Stimulated activated CD4-positive, alpha-beta T cell treated with anti-CD3 and anti-CD28 coated beads, Interleukin-1b, Interleukin-23, amount 100 ng/mL, for 48 hours (primary cell): Measurements from ENCODE around the gene MEIOSIN.

ENCODE experiments used
- DNase-seq: peaks from one replicate; pipeline ENCODE4 v3.0.0-alpha.2; 2020

The MEIOSIN gene

DNA sequence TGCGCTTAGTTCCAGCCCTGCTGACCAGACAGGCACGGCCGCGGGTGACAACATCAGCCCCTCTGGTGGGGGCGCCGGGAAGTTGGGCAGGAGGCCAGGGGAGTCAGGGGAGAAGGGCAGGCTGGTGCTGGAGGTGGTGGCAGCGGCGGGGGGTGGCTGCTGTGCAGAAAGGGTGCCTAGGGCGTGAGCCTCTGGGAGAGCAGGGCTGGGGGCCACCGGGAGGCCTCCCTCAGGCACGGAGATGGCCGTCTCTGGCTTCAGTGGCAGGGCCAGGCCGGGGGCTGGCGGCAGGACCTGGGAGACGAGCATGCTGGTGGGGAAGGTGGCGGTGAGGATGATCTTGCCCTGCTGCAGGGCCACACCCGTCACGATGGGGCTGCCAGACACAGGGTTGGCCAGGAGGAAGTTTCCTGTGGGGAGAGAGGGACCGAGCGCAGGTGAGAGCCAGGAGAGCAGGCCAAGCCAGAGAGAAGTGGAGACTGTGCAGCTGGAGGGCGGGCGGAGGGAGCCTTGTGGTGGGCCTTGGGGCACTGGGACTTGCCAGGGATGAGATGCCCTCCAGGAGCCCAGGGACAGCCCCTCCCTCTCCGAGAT, 32.6 kb downstream of the MEIOSIN start:
- DNase-seq: no peak

DNA sequence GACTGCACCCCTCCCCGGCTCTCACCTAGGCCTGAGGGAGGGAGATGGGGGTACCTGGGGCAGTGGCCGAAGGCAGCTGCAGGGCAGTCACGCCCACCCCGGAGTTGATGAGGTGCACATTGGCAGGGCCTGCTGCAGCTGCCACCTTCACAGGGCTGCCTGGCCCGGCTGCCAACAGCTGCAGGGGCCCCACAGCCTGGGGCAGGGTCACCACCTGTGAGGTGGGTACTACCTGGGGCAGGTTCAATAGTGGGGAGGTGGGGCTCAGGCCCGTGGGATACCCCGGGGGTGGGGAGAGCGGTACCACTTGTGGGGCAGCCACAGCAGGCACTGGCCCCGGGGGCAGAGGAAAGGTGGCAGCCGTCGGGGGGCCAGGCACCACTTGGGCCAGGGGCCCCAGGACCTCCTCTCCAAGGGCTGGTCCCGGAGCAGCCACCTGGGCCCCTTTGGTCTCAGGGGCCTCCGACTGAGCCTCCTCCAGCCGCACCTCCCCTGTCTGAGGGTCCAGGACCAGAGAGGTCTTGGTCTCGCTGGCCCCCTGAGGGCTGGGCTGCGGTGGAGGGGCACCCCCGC, 33.1 kb downstream of the MEIOSIN start:
- no peak for DNase-seq

DNA sequence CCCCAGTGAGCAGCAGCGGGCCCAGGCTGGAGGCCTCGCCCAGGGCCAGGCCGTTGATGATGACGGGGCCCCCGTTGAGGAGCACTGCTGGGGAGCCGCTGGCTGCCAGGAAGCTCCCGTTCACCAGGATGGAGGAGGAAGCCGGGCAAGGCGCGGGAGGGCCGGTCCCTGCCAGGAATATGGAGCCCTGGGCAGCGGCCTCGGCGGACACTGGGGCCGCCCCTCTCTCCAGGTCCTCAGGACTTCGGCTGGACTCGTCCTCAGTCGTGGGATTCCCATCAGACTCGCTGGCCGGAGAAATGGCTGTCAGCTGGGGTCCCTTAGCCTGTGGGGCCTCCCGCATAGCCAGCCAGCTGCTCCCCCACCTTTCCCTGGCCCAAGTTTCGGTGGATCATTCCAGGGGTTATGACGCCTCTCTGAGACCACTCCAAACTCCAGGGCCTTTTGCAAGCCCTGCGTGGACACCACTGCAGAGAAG, 33.7 kb downstream of the MEIOSIN start:
- DNase-seq: no peak

DNA sequence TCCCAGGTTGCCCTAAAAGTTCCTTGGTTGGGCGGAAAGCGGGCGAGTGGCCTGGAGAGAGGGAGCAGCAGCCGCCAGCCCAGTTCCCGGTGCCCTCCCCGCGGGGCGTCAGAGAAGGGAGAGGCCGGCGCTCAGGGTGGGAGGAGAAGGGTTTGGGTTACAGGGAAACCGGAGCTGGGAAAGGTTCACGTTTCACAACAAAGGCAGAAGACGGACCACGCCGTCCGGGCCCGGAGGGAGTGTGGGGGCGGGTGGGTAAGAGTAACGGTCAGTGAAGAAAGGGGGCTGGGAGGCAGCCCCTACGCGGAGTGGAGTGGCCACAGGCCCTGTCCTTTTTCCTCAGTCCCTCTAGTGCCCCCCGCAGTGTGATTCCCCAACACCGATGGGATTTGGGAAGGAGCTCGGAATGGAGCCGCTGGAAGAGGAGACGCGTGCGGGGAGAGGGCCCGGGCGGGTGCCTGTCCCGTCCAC, 34.2 kb downstream of the MEIOSIN start:
- DNase-seq: no peak

DNA sequence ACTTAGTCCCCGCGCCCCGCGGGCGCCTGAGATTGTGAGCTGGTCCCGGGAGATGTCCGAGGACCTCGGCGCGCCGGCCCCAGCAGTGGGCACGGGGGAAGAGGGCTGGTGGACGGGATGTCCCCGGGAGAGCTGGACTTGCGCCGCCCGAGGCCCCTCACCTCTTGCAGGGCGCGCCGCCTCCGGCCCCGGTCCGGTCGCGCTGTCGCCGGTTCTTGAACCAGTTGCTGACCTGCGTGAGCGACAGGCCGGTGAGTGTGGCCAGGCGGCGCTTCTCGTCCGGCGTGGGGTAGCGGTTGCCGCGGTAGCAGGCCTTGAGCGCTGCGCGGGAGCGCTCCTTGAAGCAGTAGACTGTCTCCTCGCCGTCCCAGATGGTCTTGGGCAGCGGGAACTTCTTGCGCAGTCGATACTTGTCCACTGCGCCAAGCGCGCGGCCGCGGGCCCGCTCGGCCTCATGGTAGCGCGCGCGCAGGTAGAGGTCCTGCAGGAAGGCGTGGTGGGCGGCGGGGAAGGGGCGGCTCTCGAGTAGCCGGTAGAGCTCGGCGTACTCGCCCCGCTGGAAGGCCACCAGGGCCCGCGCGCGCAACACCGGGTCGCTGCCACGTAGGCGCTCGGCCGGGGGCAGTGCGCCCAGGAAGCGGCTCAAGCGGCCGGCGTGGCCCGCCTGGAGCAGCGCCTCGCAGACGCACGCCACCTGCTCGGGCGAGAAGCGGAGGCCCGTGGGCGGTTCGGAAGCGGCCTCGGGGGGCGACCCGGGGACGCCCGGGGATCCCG, 34.8 kb downstream of the MEIOSIN start:
- no peak for DNase-seq

DNA sequence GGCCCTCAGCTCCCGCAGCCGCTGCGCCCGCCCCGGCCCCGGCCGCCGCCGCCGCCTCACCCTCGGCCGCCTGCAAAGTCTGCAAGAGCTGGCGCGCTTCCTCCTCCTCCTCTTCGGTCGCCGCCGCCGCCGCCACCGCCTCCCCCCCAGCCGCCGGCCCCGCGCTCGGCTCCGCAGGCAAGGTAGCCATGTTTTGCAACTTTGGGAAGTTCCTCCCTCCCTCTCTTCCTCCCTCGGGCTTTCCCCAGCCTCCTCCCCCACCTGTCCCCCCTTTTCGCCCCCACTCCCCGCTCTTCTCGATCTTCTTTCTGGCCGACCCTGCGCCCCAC, 35.4 kb downstream of the MEIOSIN start:
- DNase-seq: peak; percentile 50

DNA sequence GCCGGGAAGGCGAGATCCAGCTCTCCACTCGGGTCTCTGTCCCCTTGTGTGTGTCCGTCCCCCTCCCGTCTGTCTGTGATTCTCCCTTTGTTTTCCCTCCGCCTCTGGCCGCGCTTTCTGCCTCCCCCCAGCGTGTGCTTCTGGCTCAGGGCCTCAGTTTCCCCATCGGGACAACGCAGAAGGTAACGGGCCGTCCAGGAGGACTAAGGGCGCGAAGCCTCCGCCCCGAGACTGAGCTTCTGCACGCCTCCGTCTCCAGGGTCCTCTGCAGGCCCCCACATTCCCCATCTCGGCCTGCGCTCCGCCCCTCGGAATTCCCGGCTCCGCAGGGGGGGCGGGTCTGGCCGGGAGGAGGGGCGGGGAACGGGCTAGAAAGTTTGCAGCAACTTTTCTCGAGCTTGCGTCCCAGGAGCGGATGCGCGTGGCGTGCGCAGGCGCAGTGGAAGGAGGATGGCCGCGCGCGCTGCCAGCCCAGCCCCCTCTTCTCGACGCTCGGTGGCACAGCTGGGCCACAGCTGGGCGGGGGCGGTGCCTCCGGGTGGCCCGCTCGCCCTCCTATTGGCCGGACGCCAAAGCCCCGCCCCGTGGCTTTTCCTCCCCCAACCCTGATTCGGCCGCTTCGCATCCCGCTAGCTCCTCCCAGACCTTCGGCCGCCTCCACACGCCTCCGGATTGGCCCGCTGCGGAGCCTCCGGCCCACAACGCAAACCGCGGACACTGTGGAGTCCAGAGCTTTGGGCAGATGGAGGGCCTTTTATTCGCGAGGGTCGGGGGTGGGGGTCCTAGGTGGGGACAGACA, 35.9 kb downstream of the MEIOSIN start, which contains the start of gene SIX5:
SIX5 (minus strand) TSS at position 269 of the 799 bp plus-strand sequence. CDS start 408 bp downstream, outside the sequence.
- peak; percentile 97 for DNase-seq

DNA sequence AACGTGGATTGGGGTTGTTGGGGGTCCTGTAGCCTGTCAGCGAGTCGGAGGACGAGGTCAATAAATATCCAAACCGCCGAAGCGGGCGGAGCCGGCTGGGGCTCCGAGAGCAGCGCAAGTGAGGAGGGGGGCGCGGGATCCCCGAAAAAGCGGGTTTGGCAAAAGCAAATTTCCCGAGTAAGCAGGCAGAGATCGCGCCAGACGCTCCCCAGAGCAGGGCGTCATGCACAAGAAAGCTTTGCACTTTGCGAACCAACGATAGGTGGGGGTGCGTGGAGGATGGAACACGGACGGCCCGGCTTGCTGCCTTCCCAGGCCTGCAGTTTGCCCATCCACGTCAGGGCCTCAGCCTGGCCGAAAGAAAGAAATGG, 36.6 kb downstream of the MEIOSIN start:
- DNase-seq: peak; percentile 55

DNA sequence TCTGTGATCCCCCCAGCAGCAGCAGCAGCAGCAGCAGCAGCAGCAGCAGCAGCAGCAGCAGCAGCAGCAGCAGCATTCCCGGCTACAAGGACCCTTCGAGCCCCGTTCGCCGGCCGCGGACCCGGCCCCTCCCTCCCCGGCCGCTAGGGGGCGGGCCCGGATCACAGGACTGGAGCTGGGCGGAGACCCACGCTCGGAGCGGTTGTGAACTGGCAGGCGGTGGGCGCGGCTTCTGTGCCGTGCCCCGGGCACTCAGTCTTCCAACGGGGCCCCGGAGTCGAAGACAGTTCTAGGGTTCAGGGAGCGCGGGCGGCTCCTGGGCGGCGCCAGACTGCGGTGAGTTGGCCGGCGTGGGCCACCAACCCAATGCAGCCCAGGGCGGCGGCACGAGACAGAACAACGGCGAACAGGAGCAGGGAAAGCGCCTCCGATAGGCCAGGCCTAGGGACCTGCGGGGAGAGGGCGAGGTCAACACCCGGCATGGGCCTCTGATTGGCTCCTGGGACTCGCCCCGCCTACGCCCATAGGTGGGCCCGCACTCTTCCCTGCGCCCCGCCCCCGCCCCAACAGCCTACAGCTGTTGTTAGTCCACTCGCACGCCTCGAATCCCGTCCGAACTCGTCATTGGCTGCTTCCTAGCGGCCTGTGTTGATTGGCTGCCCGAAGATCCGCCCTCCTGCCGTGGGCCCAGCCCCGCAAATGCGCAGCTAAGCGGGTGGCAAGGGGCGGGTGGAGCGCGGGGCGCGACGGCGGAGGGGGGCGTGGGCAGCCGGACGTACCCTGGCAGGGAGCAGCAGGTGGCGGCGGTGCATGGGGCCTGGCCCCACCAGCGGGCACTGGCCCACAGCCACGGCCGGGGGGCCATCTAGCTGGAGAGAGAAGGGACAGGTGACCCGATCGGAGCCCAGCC, 37.2 kb downstream of the MEIOSIN start:
- peak; percentile 90 for DNase-seq

DNA sequence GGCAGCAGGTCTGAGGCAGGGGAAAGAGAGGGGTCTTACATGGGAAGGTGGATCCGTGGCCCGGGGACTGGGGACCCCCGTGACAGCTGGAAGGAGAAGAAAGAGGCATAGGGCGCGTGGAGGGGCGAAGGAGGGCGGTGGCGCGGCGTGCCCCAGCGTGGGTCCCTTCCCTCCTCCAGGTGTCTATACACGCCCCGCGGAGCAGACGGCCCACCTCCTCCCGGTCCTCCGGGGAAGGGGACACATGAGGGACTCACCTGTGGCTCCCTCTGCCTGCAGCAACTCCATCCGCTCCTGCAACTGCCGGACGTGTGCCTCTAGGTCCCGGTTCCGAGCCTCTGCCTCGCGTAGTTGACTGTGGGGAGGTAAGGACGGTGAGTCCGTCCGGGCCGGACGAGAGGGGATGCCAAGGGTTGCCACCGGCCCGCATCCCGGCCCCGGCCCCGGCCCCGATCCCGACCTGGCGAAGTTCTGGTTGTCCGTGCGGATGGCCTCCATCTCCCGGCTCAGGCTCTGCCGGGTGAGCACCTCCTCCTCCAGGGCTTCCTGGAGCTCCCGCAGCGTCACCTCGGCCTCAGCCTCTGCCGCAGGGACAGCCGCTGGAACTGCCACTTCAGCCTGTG, 38.2 kb downstream of the MEIOSIN start:
- DNase-seq: no peak

DNA sequence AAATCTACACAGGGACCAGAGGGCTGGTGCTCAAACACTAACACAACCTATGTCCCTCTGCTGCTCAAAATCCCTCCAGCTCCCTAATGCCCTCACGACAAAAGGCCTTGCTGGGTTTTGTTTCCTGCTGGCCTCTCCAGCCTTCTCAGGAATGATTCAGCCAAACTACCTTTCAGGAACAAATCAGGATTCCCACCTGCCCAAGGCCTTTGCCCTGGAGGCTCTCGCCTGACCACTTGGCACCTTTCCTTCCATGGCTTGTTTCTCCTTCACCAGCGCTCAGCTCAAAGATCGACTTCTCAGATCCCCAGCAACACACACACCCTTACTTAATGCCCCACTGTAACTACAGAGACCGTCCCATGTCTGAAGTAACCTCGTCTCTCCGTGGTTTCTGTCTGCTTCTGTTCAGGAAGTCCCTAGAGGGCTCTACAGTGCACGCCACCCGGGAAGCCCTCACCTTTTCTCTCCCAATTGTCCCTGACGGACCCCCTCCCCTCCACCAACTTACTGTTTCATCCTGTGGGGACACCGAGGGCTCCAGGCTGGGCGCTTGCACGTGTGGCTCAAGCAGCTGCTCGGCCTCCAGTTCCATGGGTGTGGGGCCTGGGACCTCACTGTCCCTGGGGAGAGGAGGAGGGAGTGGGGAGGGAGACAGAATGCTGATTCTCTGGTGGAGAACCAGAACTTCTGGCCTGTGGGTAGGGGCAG, 39.0 kb downstream of the MEIOSIN start:
- DNase-seq: no peak

DNA sequence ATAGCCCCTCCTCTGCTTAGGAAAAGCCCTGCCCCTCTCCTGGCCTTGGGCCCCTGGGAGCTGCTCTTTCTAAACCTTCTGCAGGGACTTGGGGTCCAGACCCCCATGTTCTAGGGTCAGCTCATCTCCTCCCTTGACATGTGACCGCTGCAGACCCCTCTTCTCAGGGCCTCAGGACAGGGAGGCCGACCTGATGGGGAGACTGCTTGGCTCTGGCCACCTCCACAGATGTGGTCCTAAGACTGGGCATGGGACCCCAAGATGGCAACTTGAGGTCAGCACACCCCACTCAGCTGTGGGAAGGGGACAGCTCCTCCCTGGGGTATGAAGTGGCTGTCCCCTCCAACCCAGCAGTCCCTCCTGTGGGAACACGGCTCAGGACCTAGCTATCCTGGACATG, 39.7 kb downstream of the MEIOSIN start:
- DNase-seq: no peak

DNA sequence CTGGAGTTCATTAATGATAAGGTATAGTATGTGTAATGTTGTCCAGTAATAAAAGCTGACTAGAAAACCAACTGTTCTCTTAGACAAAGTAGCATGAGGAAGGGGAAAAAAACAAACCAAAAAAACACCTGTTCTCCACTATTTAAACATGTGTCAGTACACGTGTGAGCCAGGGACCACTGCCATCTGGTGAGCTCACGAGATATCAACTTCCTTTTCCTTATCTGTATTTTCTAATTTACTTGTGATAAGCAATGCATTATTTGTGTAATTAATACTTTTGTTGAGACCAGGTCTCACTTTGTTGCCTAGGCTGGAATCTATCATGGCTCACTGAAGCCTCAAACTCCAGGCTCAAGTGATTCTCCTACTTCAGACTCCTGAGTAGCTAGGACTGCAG, 40.1 kb downstream of the MEIOSIN start:
- no peak for DNase-seq

DNA sequence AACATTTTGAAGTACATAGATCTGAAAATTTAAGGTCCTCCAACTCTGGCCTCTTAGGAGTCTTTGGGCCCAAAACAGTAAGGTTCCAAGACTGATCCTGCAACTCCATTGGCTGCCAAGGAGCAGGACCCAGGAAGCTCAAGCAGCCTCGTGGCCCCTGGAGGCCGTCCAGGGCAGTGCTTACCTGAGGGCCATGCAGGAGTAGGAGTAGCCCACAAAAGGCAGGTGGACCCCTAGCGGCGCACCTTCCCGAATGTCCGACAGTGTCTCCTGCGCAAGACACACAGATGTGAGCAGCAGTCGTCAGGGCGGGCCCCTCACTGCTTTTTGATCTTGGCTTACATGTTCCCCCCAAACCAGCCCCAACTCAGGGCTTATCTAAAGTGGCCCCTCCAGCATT, 41.5 kb downstream of the MEIOSIN start:
- no peak for DNase-seq

DNA sequence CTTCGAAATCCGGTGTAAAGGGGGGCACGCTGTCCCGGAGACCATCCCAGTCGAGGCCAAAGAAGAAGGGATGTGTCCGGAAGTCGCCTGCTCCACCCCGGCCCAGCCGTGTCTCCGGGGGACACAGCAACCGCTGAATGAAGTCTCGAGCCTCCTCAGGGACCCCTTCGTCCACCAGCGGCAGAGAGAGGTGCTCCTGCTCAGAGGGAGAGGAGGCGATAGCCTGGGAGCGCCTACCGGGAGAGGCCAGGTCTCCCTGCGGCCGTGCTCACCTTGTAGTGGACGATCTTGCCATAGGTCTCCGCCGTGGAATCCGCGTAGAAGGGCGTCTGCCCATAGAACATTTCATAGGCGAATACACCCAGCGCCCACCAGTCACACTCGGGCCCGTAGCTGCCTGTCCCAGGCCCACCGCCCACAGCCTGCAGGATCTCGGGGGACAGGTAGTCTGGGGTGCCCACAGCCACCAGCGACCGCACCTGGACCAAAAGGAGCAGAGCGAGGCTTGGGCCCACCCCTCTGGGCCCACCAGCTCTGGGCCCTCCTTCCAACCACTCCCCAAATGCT, 44.2 kb downstream of the MEIOSIN start:
- DNase-seq: no peak

DNA sequence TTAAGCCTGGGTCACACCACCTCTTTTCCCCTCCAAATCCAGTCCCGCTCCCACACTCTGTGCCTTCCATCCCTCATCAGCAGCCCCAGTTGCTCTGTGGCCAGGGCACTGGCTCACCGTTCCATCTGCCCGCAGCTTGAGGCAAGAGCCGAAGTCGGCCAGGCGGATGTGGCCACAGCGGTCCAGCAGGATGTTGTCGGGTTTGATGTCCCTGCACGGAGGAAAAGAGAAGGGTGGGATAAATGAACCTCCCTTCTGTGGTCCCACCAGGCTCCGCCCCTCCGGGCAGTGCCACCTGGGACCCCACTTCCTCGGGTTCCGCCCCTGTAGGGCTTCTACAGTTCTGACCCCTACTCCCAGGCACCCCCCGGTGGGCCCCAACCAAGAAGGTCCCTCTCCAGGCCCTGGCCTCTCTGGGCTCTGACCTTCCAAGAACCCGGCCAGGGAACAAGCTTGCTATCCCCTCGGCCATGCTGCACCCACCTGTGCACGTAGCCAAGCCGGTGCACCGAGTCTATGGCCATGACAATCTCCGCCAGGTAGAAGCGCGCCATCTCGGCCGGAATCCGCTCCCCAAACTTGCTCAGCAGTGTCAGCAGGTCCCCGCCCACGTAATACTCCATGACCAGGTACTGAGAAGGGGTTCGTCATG, 44.9 kb downstream of the MEIOSIN start:
- no peak for DNase-seq

DNA sequence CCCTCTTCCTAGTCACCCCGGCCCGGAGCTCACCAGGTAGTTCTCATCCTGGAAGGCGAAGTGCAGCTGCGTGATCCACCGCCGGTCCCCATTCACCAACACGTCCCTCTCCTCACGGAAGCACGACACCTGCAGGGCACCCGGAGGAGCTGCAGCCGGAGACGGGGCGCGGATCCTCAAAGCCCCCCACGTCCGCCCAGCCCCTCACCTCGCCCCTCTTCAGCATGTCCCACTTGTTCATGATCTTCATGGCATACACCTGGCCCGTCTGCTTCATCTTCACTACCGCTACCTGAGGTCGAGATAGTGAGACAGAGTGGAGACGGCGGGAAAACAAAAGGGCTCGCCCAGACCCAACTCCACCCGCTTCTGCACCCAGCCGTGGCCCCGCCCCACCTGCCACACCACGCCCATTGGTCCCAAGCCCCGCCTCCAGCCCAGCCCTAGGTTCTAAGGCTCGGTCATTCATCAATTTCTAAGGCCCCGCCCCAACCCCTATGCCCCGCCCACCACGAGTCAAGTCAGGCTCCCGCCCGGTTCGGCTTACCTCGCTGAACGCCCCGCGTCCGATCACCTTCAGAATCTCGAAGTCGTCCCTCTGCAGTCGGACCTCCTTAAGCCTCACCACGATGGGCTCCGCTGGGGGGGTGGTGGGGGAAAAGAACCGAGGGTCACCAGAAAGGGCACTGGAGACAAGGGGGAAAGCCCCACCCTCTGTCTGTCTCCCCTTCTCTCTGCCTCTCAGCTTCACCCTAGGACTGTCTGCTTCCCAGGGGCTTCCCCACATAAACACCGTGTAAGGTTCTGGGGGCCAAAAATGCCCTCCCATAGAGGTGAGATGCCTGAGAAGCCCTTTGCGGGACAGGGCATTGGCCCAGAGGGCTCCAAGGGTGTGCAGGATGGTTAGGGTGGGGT, 46.2 kb downstream of the MEIOSIN start:
- peak; percentile 95 for DNase-seq

DNA sequence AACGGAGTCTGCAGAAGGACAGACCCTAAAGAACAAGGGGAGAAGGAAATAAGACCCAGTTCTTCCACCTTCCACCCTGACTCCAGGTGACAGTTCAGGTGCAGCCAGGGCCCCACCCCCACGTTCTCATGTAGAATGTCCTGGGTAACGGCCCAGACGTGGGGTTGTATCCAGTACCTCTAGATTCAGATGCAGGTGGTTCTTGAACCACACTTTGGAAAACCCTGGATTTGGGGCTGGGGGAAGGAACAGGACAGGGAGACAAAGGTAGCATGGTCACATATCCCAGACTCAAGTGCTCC, 46.9 kb downstream of the MEIOSIN start:
- DNase-seq: no peak
